Transverse colon (tissue), 3 donors: Measurements from ENCODE around the gene SLU7.

Source experiments
- EP300 ChIP-seq: sonication (generic); formaldehyde crosslinking; IDR thresholded peaks from one replicate; pipeline ENCODE4 v1.6.1; 2017; ENCODE audit warnings: antibody characterized with exemption, low read depth
- TF ChIP-seq, protein P1 (sequence below), 5 experiments: fragments of 200-600 bp in 3 of 5; fragments of 450-650 bp in 2 of 5; sonication (generic) in 3 of 5; IDR thresholded peaks; 1 replicate in 2 of 5; 2 replicates in 3 of 5; pipeline ENCODE4 v1.5.1; 2016 to 2017; ENCODE audit warnings: antibody characterized with exemption in 5 of 5, inconsistent platforms in 3 of 5, mild to moderate bottlenecking in 2 of 5, moderate library complexity in 1 of 5

DNA sequence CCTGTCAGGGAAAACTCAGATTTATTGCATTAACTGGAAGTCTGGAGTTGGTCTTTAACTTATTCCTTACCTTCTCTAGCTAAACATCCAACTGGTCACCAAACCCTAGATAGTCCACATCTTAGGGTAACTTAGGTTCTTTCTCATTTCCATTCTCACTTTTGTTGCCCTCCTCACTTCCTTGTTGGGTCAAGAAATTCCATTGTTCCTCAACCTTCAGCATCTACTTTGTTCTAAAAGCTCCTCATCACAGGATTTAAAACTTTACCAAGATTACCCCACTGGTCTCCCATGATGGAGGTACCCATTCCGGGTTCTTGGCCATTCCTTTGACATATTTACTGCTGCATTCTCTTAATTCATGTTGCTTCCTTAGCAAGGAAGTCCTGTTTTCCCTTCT, 34.9 kb upstream of the SLU7 start:
- TF ChIP-seq, protein P1, sequence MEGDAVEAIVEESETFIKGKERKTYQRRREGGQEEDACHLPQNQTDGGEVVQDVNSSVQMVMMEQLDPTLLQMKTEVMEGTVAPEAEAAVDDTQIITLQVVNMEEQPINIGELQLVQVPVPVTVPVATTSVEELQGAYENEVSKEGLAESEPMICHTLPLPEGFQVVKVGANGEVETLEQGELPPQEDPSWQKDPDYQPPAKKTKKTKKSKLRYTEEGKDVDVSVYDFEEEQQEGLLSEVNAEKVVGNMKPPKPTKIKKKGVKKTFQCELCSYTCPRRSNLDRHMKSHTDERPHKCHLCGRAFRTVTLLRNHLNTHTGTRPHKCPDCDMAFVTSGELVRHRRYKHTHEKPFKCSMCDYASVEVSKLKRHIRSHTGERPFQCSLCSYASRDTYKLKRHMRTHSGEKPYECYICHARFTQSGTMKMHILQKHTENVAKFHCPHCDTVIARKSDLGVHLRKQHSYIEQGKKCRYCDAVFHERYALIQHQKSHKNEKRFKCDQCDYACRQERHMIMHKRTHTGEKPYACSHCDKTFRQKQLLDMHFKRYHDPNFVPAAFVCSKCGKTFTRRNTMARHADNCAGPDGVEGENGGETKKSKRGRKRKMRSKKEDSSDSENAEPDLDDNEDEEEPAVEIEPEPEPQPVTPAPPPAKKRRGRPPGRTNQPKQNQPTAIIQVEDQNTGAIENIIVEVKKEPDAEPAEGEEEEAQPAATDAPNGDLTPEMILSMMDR (IDR thresholded peaks at IDR 0.05), result no peak
- TF ChIP-seq EP300, result no peak
